Measurements from ENCODE around the gene SRGN. TPM values are rescaled to one million over a fixed set of nuclear protein-coding genes. Genes with fewer than 3 reads are reported as not detected.

Gene SRGN
- total and polyA plus RNA-seq, 2 donors, result 290 to 549 TPM

GRCh38 chr10:69067189-69067588 is 20.7 kb upstream of the SRGN start:
- H3K9me3 ChIP-seq (ENCODE audit: control insufficient read depth in 2 of 2, insufficient read depth in 1 of 2, low read length in 1 of 2), result no peaks in the 10 kb centered on the region
- no peak overlapping the region for H3K4me3 ChIP-seq (ENCODE audit: low read length in 2 of 2)
- no peak for DNase-seq (ENCODE audit: low read depth in 6 of 9, low spot score in 9 of 9)
- no peaks in the 10 kb centered on the region for H3K36me3 ChIP-seq (ENCODE audit: control insufficient read depth in 2 of 2, insufficient read depth in 2 of 2, low read length in 1 of 2)
- H3K27ac ChIP-seq (ENCODE audit: low read depth in 1 of 2, low read length in 1 of 2), result no peak overlapping the region
- 97% methylated on average over 3 of the region's 3 CpGs for WGBS
- H3K27me3 ChIP-seq (ENCODE audit: control insufficient read depth in 2 of 2, insufficient read depth in 1 of 2, low read length in 1 of 2), result no peaks in the 10 kb centered on the region
- H3K4me1 ChIP-seq (ENCODE audit: control insufficient read depth in 2 of 2, insufficient read depth in 2 of 2, low read length in 2 of 2), result peaks cover 3 to 17% of the 10 kb centered on the region in 2 donors

GRCh38 chr10:69068549-69068948 is 19.4 kb upstream of the SRGN start:
- H3K27ac ChIP-seq (ENCODE audit: low read depth in 1 of 2, low read length in 1 of 2), result no peak overlapping the region

GRCh38 chr10:69069090-69070042 is 18.5 kb upstream of the SRGN start:
- Histone ChIP-seq H3K4me3 (ENCODE audit: low read length in 2 of 2) (no peak overlapping the region), H3K36me3 (ENCODE audit: control insufficient read depth in 2 of 2, insufficient read depth in 2 of 2, low read length in 1 of 2) (no peaks in the 10 kb centered on the region), H3K27ac (ENCODE audit: low read depth in 1 of 2, low read length in 1 of 2) (no peak overlapping the region), H3K27me3 (ENCODE audit: control insufficient read depth in 2 of 2, insufficient read depth in 1 of 2, low read length in 1 of 2) (no peaks in the 10 kb centered on the region), H3K4me1 (ENCODE audit: control insufficient read depth in 2 of 2, insufficient read depth in 2 of 2, low read length in 2 of 2) (peaks cover 3 to 19% of the 10 kb centered on the region in 2 donors), H3K9me3 (ENCODE audit: control insufficient read depth in 2 of 2, insufficient read depth in 1 of 2, low read length in 1 of 2) (no peaks in the 10 kb centered on the region)
- 97% methylated on average over 19 of the region's 19 CpGs for WGBS
- DNase-seq (ENCODE audit: low read depth in 6 of 9, low spot score in 9 of 9), result no peak

More at GRCh38 chr10:69068549-69068948, 19.4 kb upstream of the SRGN start:
- H3K4me3 ChIP-seq (ENCODE audit: low read length in 2 of 2), result no peak overlapping the region
- no peaks in the 10 kb centered on the region for H3K27me3 ChIP-seq (ENCODE audit: control insufficient read depth in 2 of 2, insufficient read depth in 1 of 2, low read length in 1 of 2)
- no peaks in the 10 kb centered on the region for H3K9me3 ChIP-seq (ENCODE audit: control insufficient read depth in 2 of 2, insufficient read depth in 1 of 2, low read length in 1 of 2)
- peaks cover 3 to 19% of the 10 kb centered on the region in 2 donors for H3K4me1 ChIP-seq (ENCODE audit: control insufficient read depth in 2 of 2, insufficient read depth in 2 of 2, low read length in 2 of 2)
- DNase-seq (ENCODE audit: low read depth in 6 of 9, low spot score in 9 of 9), result no peak
- H3K36me3 ChIP-seq (ENCODE audit: control insufficient read depth in 2 of 2, insufficient read depth in 2 of 2, low read length in 1 of 2), result no peaks in the 10 kb centered on the region
- WGBS, result 98% methylated on average over 5 of the region's 5 CpGs

- Histone ChIP-seq H3K4me3 (ENCODE audit: low read length in 2 of 2) (no peak overlapping the region), H3K9me3 (ENCODE audit: control insufficient read depth in 2 of 2, insufficient read depth in 1 of 2, low read length in 1 of 2) (no peaks in the 10 kb centered on the region), H3K4me1 (ENCODE audit: control insufficient read depth in 2 of 2, insufficient read depth in 2 of 2, low read length in 2 of 2) (peaks cover 0 to 6% of the 10 kb centered on the region in 2 donors), H3K36me3 (ENCODE audit: control insufficient read depth in 2 of 2, insufficient read depth in 2 of 2, low read length in 1 of 2) (no peaks in the 10 kb centered on the region), H3K27ac (ENCODE audit: low read depth in 1 of 2, low read length in 1 of 2) (no peak overlapping the region), H3K27me3 (ENCODE audit: control insufficient read depth in 2 of 2, insufficient read depth in 1 of 2, low read length in 1 of 2) (no peaks in the 10 kb centered on the region)
- WGBS, result 96% methylated on average over 4 of the region's 4 CpGs
- DNase-seq (ENCODE audit: low read depth in 6 of 9, low spot score in 9 of 9), result no peak
Measured at GRCh38 chr10:69070951-69071350, 17.0 kb upstream of the SRGN start.

- Histone ChIP-seq H3K4me3 (ENCODE audit: low read length in 2 of 2) (no peak overlapping the region), H3K36me3 (ENCODE audit: control insufficient read depth in 2 of 2, insufficient read depth in 2 of 2, low read length in 1 of 2) (no peaks in the 10 kb centered on the region), H3K27ac (ENCODE audit: low read depth in 1 of 2, low read length in 1 of 2) (no peak overlapping the region), H3K9me3 (ENCODE audit: control insufficient read depth in 2 of 2, insufficient read depth in 1 of 2, low read length in 1 of 2) (no peaks in the 10 kb centered on the region), H3K27me3 (ENCODE audit: control insufficient read depth in 2 of 2, insufficient read depth in 1 of 2, low read length in 1 of 2) (no peaks in the 10 kb centered on the region), H3K4me1 (ENCODE audit: control insufficient read depth in 2 of 2, insufficient read depth in 2 of 2, low read length in 2 of 2) (peaks cover 0 to 3% of the 10 kb centered on the region in 2 donors)
- WGBS, result 97% methylated on average over 6 of the region's 6 CpGs
- no peak for DNase-seq (ENCODE audit: low read depth in 6 of 9, low spot score in 9 of 9)
Measured at GRCh38 chr10:69071610-69072009, 16.3 kb upstream of the SRGN start.

- Histone ChIP-seq H3K27me3 (ENCODE audit: control insufficient read depth in 2 of 2, insufficient read depth in 1 of 2, low read length in 1 of 2) (no peaks in the 10 kb centered on the region), H3K4me3 (ENCODE audit: low read length in 2 of 2) (no peak overlapping the region), H3K9me3 (ENCODE audit: control insufficient read depth in 2 of 2, insufficient read depth in 1 of 2, low read length in 1 of 2) (no peaks in the 10 kb centered on the region), H3K27ac (ENCODE audit: low read depth in 1 of 2, low read length in 1 of 2) (no peak overlapping the region), H3K4me1 (ENCODE audit: control insufficient read depth in 2 of 2, insufficient read depth in 2 of 2, low read length in 2 of 2) (peaks cover 0 to 3% of the 10 kb centered on the region in 2 donors), H3K36me3 (ENCODE audit: control insufficient read depth in 2 of 2, insufficient read depth in 2 of 2, low read length in 1 of 2) (no peaks in the 10 kb centered on the region)
- WGBS, result 58% methylated on average over 6 of the region's 6 CpGs
- DNase-seq (ENCODE audit: low read depth in 6 of 9, low spot score in 9 of 9), result no peak
Measured at GRCh38 chr10:69073026-69073425, 14.9 kb upstream of the SRGN start.

- Histone ChIP-seq H3K4me1 (ENCODE audit: control insufficient read depth in 2 of 2, insufficient read depth in 2 of 2, low read length in 2 of 2) (peaks cover 0 to 3% of the 10 kb centered on the region in 2 donors), H3K4me3 (ENCODE audit: low read length in 2 of 2) (no peak overlapping the region), H3K36me3 (ENCODE audit: control insufficient read depth in 2 of 2, insufficient read depth in 2 of 2, low read length in 1 of 2) (no peaks in the 10 kb centered on the region), H3K27ac (ENCODE audit: low read depth in 1 of 2, low read length in 1 of 2) (no peak overlapping the region), H3K27me3 (ENCODE audit: control insufficient read depth in 2 of 2, insufficient read depth in 1 of 2, low read length in 1 of 2) (no peaks in the 10 kb centered on the region), H3K9me3 (ENCODE audit: control insufficient read depth in 2 of 2, insufficient read depth in 1 of 2, low read length in 1 of 2) (no peaks in the 10 kb centered on the region)
- 92% methylated on average over 8 of the region's 8 CpGs for WGBS
- DNase-seq (ENCODE audit: low read depth in 6 of 9, low spot score in 9 of 9), result no peak
Measured at GRCh38 chr10:69073736-69074364, 14.1 kb upstream of the SRGN start.

GRCh38 chr10:69074532-69074931 is 13.4 kb upstream of the SRGN start:
- Histone ChIP-seq H3K4me1 (ENCODE audit: control insufficient read depth in 2 of 2, insufficient read depth in 2 of 2, low read length in 2 of 2) (peaks cover 0 to 3% of the 10 kb centered on the region in 2 donors), H3K4me3 (ENCODE audit: low read length in 2 of 2) (no peak overlapping the region), H3K27me3 (ENCODE audit: control insufficient read depth in 2 of 2, insufficient read depth in 1 of 2, low read length in 1 of 2) (no peaks in the 10 kb centered on the region), H3K9me3 (ENCODE audit: control insufficient read depth in 2 of 2, insufficient read depth in 1 of 2, low read length in 1 of 2) (no peaks in the 10 kb centered on the region), H3K27ac (ENCODE audit: low read depth in 1 of 2, low read length in 1 of 2) (no peak overlapping the region), H3K36me3 (ENCODE audit: control insufficient read depth in 2 of 2, insufficient read depth in 2 of 2, low read length in 1 of 2) (no peaks in the 10 kb centered on the region)
- DNase-seq (ENCODE audit: low read depth in 6 of 9, low spot score in 9 of 9), result no peak
- WGBS, result over 99% methylated on average over 4 of the region's 4 CpGs

- 96% methylated on average over 4 of the region's 4 CpGs for WGBS
- H3K27ac ChIP-seq (ENCODE audit: low read depth in 1 of 2, low read length in 1 of 2), result no peak overlapping the region
- H3K36me3 ChIP-seq (ENCODE audit: control insufficient read depth in 2 of 2, insufficient read depth in 2 of 2, low read length in 1 of 2), result no peaks in the 10 kb centered on the region
- no peaks in the 10 kb centered on the region for H3K27me3 ChIP-seq (ENCODE audit: control insufficient read depth in 2 of 2, insufficient read depth in 1 of 2, low read length in 1 of 2)
- H3K9me3 ChIP-seq (ENCODE audit: control insufficient read depth in 2 of 2, insufficient read depth in 1 of 2, low read length in 1 of 2), result no peaks in the 10 kb centered on the region
- H3K4me1 ChIP-seq (ENCODE audit: control insufficient read depth in 2 of 2, insufficient read depth in 2 of 2, low read length in 2 of 2), result peaks cover 0 to 3% of the 10 kb centered on the region in 2 donors
- no peak overlapping the region for H3K4me3 ChIP-seq (ENCODE audit: low read length in 2 of 2)
- DNase-seq (ENCODE audit: low read depth in 6 of 9, low spot score in 9 of 9), result no peak
Measured at GRCh38 chr10:69075431-69075830, 12.5 kb upstream of the SRGN start.
